Tibial nerve (tissue), 4 donors: ENCODE measurements around the gene RPTOR.

Experiments
- CTCF ChIP-seq, 5 experiments: fragments of 200-600 bp in 3 of 5; fragments of 450-650 bp in 2 of 5; sonication (generic) in 3 of 5; IDR thresholded peaks; one replicate each; pipeline ENCODE4 v1.5.1; 2016 to 2019; ENCODE audit warnings: antibody characterized with exemption in 5 of 5, mild to moderate bottlenecking in 3 of 5, moderate library complexity in 2 of 5
- EP300 ChIP-seq, 2 donors: sonication (generic); formaldehyde crosslinking; IDR thresholded peaks; one replicate each; pipeline ENCODE4 v1.6.1; 2017; ENCODE audit warnings: antibody characterized with exemption in 2 of 2, mild to moderate bottlenecking in 1 of 2
- POLR2A ChIP-seq, 2 donors: fragments of 450-650 bp; IDR thresholded peaks; one replicate each; pipeline ENCODE4 v1.6.1; 2017; ENCODE audit warnings: antibody characterized with exemption in 2 of 2, mild to moderate bottlenecking in 2 of 2, moderate library complexity in 2 of 2

- no peak for TF ChIP-seq CTCF (IDR thresholded peaks at IDR 0.05)
- TF ChIP-seq EP300 (IDR thresholded peaks at IDR 0.05) = no peak
- no peak for TF ChIP-seq POLR2A (IDR thresholded peaks at IDR 0.05)
Measured at GRCh38 chr17:80637048-80637781, 92.6 kb downstream of the RPTOR start.
